Measurements from ENCODE around the gene ANKRD34C.

ANKRD34C gene

GRCh38 chr15:79282371-79283251, at the start of gene ANKRD34C:
ANKRD34C (plus strand) TSS chr15:79282722; CDS start chr15:79293285, 10,563 bp downstream.
- DNase-seq = no peak

GRCh38 chr15:79233236-79233635, 49.3 kb upstream of the ANKRD34C start:
- no peak for DNase-seq

GRCh38 chr15:79240036-79240435, 42.5 kb upstream of the ANKRD34C start:
- DNase-seq = no peak

GRCh38 chr15:79243723-79244122, 38.8 kb upstream of the ANKRD34C start:
- DNase-seq = no peak

GRCh38 chr15:79244876-79245275, 37.6 kb upstream of the ANKRD34C start:
- DNase-seq = no peak

GRCh38 chr15:79248183-79248582, 34.3 kb upstream of the ANKRD34C start:
- DNase-seq = no peak

GRCh38 chr15:79257454-79257853, 25.1 kb upstream of the ANKRD34C start:
- DNase-seq = no peak

GRCh38 chr15:79261836-79262235, 20.7 kb upstream of the ANKRD34C start:
- no peak for DNase-seq

- no peak for DNase-seq
These were observed 17.4 kb upstream of the ANKRD34C start for GRCh38 chr15:79265167-79265566.

- DNase-seq = no peak
These were observed 16.4 kb upstream of the ANKRD34C start for GRCh38 chr15:79265987-79266579.

GRCh38 chr15:79283252-79284048, 928 bp downstream of the ANKRD34C start:
- peak; percentile 26 for DNase-seq

GRCh38 chr15:79290642-79291275, 8.2 kb downstream of the ANKRD34C start:
- DNase-seq = no peak

GRCh38 chr15:79292011-79292410, 9.5 kb downstream of the ANKRD34C start:
- DNase-seq = no peak

- DNase-seq = no peak
These were observed 11.6 kb downstream of the ANKRD34C start for GRCh38 chr15:79294075-79294474.

GRCh38 chr15:79296583-79296982, 14.1 kb downstream of the ANKRD34C start:
- DNase-seq = no peak

GRCh38 chr15:79299126-79299840, 16.8 kb downstream of the ANKRD34C start:
- DNase-seq = no peak

GRCh38 chr15:79299841-79300235, 17.3 kb downstream of the ANKRD34C start:
- DNase-seq = no peak

- DNase-seq = no peak
These were observed 24.7 kb downstream of the ANKRD34C start for GRCh38 chr15:79307251-79307650.

GRCh38 chr15:79308874-79309273, 26.4 kb downstream of the ANKRD34C start:
- DNase-seq = no peak

GRCh38 chr15:79310612-79310984, 28.1 kb downstream of the ANKRD34C start:
- DNase-seq = no peak

- DNase-seq = peak; percentile 85
These were observed 28.7 kb downstream of the ANKRD34C start, which contains the start of gene TMED3 for GRCh38 chr15:79310985-79311900. TMED3 (plus strand) TSS chr15:79311112; CDS start chr15:79311250, 138 bp downstream.

Measured in activated naive CD4-positive, alpha-beta T cell treated with Interleukin-2 at 50 U/mL for 16 hours (primary cell).